Calu3 (cell line): ENCODE data around the gene SND1. TPM values are rescaled to one million over a fixed set of nuclear protein-coding genes. Genes with fewer than 3 reads are reported as not detected.
A peak's percentile ranks its signal among the peaks of the same experiment; 100 is the strongest.

Experiments
- BruUV-seq: library from RNA; stranded (reverse); fragments of 400-500 nt; replicated peaks from 2 replicates; lab custom pipeline; 2021; lab: Mats Ljungman, UMichigan
- CTCF ChIA-PET: fragments of 300-600 bp; sonication (Branson Sonifier 250); formaldehyde crosslinking; loops from one replicate; lab custom pipeline; 2022; ENCODE audit warnings: antibody characterized with exemption; lab: Charles Lee
- DNase-seq: peaks from one replicate; pipeline ENCODE4 v3.0.0; 2022
- H3K27ac Mint-ChIP-seq: one replicate; pipeline ENCODE4 v1.8.0; 2022; ENCODE audit warnings: mixed read lengths; ENCODE audit not compliant: unreplicated experiment
- H3K27me3 Mint-ChIP-seq: one replicate; pipeline ENCODE4 v1.8.0; 2022; ENCODE audit warnings: mixed read lengths; ENCODE audit not compliant: unreplicated experiment
- H3K36me3 Mint-ChIP-seq: one replicate; pipeline ENCODE4 v1.8.0; 2022; ENCODE audit warnings: mild to moderate bottlenecking, moderate library complexity, mixed read lengths; ENCODE audit not compliant: insufficient read depth, unreplicated experiment
- H3K4me1 Mint-ChIP-seq: one replicate; pipeline ENCODE4 v1.8.0; 2022; ENCODE audit warnings: mild to moderate bottlenecking, low read depth, mixed read lengths; ENCODE audit not compliant: unreplicated experiment
- H3K4me3 Mint-ChIP-seq: one replicate; pipeline ENCODE4 v1.8.0; 2022; ENCODE audit warnings: mild to moderate bottlenecking, low read depth, moderate library complexity, mixed read lengths; ENCODE audit not compliant: unreplicated experiment
- H3K9me3 Mint-ChIP-seq: one replicate; pipeline ENCODE4 v1.8.0; 2022; ENCODE audit warnings: low read depth, mixed read lengths; ENCODE audit not compliant: unreplicated experiment
- CTCF ChIP-seq: fragments of 200-600 bp; IDR thresholded peaks from one replicate; pipeline ENCODE4 v1.8.0; 2022; ENCODE audit warnings: antibody characterized with exemption; ENCODE audit not compliant: unreplicated experiment
- intact Hi-C: fragments of 100-400 bp; cut with micrococcal nuclease; formaldehyde crosslinking; loops from one replicate; pipeline ENCODE4 v1.10.0; 2022; ENCODE audit not compliant: unreplicated experiment
- total RNA-seq: library from RNA; stranded (reverse); gene quantifications from 2 replicates; pipeline ENCODE4 v1.2.3, GENCODE V29; 2022

Gene SND1
- total RNA-seq, 1 experiment from 2014 or later: 205 TPM

- Mint-ChIP-seq H3K27ac (no peak overlapping the region), H3K36me3 (peaks cover 40% of the 10 kb centered on the region), H3K4me3 (no peak overlapping the region), H3K4me1 (no peaks in the 10 kb centered on the region), H3K27me3 (no peaks in the 10 kb centered on the region), H3K9me3 (no peaks in the 10 kb centered on the region)
- BruUV-seq: no TSS peak
- intact Hi-C loops: no loop called here
- DNase-seq: no peak
- CTCF ChIA-PET: no interaction called here
- TF ChIP-seq CTCF: no peak
These were observed 430.4 kb downstream of the SND1 start for GRCh38 chr7:128082431-128082830.

- DNase-seq: no peak
- no peaks in the 10 kb centered on the region for H3K4me1 Mint-ChIP-seq
- CTCF ChIA-PET: interaction anchor here (0.5 kb wide), 1 partner anchor 29 kb away, joined by 3 read pairs; no protein-coding TSS in a partner anchor
- TF ChIP-seq CTCF: no peak
- intact Hi-C loops: no loop called here
- H3K27ac Mint-ChIP-seq: no peak overlapping the region
- H3K27me3 Mint-ChIP-seq: no peaks in the 10 kb centered on the region
- no peaks in the 10 kb centered on the region for H3K9me3 Mint-ChIP-seq
- peaks cover 53% of the 10 kb centered on the region for H3K36me3 Mint-ChIP-seq
- BruUV-seq: no TSS peak
- H3K4me3 Mint-ChIP-seq: no peak overlapping the region
These were observed 433.1 kb downstream of the SND1 start for GRCh38 chr7:128084896-128085608.

GRCh38 chr7:128090492-128090891, 438.5 kb downstream of the SND1 start:
- H3K36me3 Mint-ChIP-seq: peaks cover 65% of the 10 kb centered on the region
- no peak for TF ChIP-seq CTCF
- no TSS peak for BruUV-seq
- intact Hi-C loops: no loop called here
- H3K27ac Mint-ChIP-seq: peak overlapping the region; percentile 8
- no peak overlapping the region for H3K4me3 Mint-ChIP-seq
- H3K9me3 Mint-ChIP-seq: no peaks in the 10 kb centered on the region
- CTCF ChIA-PET: no interaction called here
- no peaks in the 10 kb centered on the region for H3K4me1 Mint-ChIP-seq
- DNase-seq: no peak
- no peaks in the 10 kb centered on the region for H3K27me3 Mint-ChIP-seq

GRCh38 chr7:128091106-128091505, 439.1 kb downstream of the SND1 start:
- peak overlapping the region; percentile 8 for H3K27ac Mint-ChIP-seq
- no peaks in the 10 kb centered on the region for H3K4me1 Mint-ChIP-seq
- CTCF ChIA-PET: no interaction called here
- BruUV-seq: no TSS peak
- H3K9me3 Mint-ChIP-seq: no peaks in the 10 kb centered on the region
- no peak for DNase-seq
- H3K27me3 Mint-ChIP-seq: no peaks in the 10 kb centered on the region
- H3K36me3 Mint-ChIP-seq: peaks cover 59% of the 10 kb centered on the region
- intact Hi-C loops: no loop called here
- no peak for TF ChIP-seq CTCF
- H3K4me3 Mint-ChIP-seq: no peak overlapping the region
